GM18861 (cell line): ENCODE measurements around the gene RNF112.
"Not testable (repeated sequence)": the region's sequence is repeated elsewhere in the genome, so short reads cannot be mapped to it uniquely, and the experiment has no call there.

ENCODE experiments used
- ATAC-seq: cut with Tn5 transposase; IDR thresholded peaks from one replicate; pipeline ENCODE4 v1.9.1; 2021; ENCODE audit not compliant: unreplicated experiment

Gene RNF112

DNA sequence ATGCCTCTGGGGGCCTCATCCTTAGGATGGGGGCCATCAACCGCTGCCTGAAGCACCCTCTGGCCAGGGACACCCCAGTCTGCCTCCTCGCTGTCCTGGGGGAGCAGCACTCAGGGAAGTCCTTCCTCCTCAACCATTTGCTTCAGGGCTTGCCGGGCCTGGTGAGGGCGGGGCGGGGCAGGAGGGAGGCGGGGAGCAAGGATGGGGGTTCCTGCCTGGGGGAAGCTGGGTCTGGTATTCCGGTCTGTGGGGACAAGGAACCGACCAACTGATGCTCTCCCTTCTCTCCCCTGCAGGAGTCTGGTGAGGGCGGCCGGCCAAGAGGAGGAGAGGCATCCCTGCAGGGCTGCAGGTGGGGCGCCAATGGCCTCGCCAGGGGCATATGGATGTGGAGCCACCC lies 2.0 kb downstream of the RNF112 start:
- ATAC-seq: no peak

DNA sequence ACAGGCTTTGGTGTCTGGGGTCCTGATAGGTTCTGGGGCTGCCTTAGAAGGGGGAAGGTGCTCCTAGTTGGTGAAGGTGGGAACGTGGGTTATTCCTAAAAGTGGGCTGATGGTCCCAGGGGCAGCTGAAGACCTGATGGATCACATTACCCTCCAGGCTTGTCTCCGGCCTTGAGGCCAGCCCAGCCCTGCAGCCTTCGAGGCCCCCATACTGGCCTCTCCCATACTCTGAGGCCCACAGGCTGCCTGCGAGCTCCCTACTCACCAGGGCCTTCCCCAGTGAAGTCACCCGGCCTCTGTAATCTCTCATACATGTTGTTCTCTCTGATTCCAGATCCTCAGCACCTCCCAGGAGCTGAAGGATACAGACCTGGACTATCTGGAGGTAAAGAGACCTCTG lies 2.7 kb downstream of the RNF112 start:
- ATAC-seq: no peak

DNA sequence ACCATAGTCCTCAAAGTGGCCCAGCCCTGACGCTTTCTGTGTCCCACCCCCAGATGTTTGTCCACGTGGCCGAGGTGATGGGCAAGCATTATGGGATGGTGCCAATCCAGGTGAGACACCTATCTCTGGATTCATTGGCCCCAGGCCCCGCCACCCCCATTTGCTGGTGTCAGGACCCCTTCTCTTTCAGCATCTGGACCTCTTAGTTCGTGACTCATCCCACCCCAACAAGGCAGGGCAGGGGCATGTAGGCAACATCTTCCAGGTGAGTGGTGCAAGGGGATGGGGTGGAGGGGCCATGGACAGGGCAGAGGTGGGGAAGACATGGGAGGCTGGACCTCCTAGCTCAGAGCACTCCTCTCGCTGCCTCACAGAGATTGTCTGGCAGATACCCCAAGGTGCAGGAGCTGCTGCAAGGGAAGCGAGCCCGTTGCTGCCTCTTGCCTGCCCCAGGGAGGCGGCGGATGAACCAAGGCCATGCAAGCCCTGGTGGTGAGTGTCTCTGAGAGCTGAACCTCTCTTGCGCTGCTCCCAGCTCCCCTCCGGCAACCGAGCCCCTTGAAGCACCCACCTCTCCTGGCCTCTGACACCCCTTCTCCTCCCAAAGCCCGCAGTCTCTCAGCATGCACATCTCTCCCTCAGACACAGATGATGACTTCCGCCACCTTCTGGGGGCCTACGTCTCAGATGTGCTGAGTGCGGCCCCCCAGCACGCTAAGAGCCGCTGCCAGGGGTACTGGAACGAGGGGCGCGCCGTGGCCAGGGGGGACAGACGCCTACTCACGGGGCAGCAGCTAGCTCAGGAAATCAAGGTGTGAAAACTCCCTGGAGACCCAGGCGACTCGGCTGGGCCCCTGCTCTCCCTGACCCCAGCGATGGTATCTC lies 3.6 kb downstream of the RNF112 start:
- ATAC-seq: no peak

DNA sequence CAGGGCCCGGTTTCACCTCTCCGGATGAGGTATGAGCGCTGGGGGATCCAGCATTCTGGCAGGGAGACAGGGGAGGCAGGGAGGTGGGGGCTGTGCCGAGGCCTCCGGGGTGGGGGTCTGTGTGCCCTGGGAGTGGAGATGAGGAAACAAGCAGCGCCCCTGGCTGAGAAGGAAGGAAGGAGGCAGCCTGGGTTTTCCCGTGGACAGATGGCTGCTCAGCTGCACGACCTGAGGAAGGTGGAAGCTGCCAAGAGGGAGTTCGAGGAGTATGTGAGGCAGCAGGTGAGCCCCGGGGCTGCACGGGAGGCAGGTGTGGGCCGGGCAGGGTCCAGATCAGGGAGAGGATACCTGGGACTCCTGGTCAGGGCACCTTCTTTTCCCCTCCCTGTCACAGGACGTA lies 4.3 kb downstream of the RNF112 start:
- ATAC-seq: no peak

DNA sequence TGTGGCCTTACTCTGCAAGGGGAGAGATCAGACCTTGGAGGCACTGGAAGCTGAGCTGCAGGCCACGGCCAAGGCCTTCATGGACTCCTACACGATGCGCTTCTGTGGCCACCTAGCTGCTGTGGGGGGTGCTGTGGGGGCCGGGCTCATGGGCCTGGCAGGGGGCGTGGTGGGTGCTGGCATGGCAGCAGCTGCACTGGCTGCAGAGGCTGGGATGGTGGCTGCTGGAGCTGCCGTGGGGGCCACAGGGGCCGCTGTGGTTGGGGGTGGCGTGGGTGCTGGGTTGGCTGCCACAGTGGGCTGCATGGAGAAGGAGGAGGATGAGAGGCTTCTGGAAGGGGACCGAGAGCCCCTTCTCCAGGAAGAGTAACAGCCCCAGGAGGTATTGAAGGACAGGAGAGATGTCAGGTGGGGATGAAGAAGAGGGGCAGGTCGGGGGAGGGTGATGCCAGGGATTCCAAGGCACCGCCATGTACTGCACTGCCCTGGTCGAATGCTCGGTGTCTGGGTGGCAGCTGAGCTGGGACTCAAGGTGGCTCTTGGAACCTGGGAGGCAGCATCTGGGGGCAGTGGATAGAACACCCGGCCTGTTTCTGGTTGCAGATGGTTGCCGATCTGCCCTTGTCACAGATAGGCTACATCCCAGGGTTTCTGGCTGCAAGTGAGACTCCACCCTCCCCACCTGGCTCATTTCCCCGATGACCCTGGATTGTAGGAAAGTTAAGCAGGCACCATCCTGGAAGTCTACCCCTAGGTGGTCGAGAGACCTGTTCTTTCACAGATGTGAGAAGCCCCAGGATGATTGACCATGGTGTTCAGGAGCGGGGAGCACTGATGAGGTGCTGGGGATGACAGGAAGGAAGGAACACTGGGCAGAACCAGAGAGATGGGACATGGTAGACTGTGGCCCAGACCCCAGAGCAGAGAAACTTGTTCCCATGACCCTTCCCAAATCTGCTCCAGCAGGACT lies 5.1 kb downstream of the RNF112 start:
- ATAC-seq: no peak

DNA sequence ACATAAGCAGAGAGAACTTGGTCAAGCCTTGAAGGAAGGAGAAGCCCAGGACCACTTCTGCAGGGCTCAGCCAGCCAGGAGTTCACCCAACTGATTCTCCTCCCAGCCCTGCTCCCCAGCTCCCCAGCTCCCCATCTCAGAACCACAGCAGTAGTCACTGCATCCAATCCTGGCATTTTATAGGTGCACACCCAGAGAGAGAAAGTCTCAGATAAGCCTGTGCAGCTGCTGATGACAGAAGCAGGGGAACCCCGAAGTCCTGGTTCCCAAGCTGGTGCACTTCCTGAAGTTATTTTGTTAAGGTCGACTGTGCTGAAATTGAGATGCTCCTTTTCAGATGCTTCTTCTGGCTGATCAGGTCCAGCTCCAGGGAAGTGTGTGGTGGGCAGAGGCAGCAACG lies 6.6 kb downstream of the RNF112 start:
- ATAC-seq: no peak

DNA sequence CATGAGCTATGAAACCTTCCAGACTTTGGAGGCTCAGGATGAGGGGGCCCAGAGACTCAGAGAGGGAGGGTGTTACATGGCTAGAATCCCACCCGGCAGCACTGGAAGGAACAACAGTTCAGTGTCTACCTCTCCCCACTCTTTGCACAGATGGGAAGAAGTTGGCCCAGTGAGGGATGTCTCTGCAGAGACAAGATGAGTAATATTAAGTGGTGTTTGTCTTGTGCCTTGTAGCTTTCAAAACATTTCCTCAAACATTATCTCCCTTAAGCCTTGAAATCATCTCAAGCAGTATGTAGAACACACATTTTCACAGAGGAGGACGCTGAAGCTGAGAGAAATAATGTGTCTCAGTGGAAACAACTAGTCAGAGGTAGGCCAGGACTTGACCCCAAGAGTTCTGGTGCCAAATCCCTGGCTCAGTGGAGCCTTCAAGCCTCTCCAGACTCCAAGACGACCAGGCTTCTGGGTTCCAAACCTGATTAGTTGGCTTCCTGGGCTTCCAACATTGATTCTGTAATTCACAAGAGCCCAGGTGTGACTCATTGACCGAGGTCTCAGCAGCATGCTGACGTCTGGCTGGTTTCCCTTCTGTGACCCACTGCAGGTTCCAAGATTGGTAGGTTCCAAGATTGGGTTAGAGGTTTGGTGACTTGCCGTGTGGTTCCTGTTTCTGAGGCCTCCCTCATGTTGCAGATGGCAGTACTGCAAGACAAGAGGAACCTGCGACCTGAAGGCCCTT lies 7.4 kb downstream of the RNF112 start:
- ATAC-seq: no peak

DNA sequence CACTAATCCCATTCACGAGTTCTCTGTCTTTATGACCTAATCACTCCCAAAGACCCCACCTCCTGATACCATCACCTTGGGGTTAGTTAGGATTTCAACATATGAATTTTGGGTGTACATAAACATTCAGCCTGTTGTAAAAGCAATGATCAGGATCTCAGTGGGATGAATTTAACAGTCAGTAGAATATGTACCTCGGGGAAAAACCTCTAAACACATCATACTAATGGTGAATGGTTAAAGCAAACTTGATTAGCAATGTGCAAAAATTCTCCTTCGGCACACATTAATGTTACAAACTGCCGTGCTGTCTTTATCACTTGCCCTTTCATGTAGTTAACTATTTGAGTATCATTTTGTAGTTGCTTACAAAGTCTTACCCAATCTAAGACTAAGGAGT lies 10.2 kb downstream of the RNF112 start:
- ATAC-seq: no peak

DNA sequence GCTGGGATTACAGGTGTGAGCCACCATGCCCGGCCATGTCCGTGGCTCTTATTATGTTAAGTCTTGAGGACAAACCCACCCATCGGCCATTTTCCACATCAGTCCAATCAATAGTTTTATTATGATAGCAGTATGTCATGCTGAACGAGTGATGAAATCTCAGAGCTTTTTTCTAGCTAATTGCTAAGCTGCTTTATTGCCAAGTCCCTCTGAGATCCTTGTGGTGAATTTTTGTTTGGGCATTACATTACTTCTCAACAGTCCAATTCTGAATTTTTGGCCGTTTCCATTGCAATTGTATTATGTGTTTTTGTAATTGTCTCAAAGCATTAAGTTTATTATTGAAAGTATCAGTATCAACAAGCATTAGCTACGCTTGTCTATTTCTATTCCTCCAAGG lies 10.9 kb downstream of the RNF112 start:
- ATAC-seq: no peak

DNA sequence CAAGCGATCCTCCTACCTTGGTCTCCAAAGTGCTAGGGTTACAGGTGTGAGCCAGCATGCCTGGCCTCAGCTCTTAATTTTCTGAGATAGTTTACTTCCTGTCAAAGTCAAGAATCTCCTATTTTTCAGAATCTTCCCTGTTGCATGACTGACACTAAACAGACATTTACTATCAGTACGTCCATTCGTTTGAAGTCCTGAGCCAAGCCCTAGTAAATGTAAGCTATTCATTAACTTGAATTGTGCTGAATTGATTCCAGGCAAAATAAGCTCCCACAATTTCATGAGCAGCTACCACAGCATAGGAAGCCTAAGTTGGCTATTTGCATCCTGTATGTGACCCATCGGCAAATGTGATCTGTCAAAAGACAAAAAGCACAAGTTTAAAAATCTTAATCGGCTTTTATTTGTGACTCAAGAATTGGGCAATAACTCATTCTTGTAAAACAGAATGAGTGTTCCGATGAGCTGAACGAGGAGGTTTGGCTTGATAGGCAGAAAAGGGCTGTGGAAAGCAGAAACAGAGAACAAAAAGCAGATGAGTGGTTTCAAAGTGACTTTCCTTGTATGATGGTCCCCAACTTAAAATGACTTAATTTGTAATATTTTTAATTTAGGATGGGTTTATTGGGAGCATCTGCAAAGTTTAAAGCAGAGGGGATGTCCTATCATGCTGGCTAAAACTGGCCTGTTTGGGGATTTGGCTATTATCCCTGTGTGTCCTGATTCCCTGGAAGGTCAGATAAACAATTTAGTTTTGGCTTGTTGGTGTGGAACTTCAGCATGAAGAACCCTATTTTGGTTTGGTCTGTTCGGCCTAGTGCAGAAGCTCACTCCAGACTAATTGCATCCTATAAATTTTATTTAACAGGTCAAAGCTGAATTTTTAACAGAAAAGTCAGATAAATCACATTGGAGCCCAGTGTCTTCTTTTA lies 14.2 kb downstream of the RNF112 start:
- ATAC-seq: no peak

DNA sequence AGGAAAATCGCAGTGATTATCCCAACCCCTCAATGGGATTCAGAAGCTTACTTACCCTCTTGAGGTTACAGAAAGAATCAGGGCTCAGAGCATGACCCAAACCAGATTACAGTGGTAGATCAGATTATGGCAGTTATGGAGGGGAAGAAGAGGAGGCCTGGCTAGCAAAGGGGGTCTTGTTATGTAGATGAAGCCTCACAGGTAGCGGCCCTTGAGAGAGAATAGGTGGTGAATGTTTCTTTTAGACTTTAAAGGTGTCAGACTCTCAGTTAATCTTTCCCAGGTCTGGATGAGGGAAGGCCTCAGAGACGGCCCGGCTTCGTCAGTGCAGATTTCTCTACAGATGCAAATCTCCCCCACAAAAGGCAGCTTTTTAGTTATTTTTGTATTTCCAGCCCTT lies 15.6 kb downstream of the RNF112 start:
- no peak for ATAC-seq

DNA sequence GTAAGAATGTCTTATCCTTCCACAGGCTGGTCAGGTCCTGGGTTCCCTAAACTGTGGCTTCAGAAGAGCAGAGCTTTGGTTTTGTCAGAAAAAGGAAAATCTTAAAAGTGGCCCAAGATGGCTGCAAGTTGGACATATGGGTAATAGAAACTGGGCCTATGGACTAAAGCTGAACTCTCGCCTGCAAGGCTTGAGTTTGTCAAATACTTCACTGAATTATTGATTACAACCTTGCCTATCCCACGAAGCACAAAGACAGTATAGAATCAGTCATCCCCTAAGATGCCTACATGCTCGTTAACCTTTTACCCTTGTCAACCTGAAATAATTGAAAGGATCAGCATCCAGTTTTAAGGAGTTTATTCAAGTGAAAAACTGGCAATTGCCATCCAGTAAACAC lies 20.7 kb downstream of the RNF112 start:
- no peak for ATAC-seq

DNA sequence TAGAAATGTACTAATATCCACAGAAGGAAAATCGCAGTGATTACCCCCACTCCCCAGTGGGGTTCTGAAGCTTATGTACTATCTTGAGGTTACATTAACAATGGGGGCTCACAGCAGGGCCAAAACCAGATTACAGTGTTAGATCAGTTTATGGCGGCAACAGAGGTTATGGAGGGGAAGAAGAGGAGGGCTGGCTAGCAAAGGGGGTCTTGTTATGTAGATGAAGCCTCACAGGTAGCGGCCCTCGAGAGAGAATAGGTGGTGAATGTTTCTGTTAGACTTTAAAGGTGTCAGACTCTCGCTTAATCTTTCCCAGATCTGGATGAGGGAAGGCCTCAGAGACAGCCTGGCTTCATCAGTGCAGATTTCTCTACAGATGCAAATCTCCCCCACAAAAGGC lies 22.2 kb downstream of the RNF112 start:
- ATAC-seq: no peak

DNA sequence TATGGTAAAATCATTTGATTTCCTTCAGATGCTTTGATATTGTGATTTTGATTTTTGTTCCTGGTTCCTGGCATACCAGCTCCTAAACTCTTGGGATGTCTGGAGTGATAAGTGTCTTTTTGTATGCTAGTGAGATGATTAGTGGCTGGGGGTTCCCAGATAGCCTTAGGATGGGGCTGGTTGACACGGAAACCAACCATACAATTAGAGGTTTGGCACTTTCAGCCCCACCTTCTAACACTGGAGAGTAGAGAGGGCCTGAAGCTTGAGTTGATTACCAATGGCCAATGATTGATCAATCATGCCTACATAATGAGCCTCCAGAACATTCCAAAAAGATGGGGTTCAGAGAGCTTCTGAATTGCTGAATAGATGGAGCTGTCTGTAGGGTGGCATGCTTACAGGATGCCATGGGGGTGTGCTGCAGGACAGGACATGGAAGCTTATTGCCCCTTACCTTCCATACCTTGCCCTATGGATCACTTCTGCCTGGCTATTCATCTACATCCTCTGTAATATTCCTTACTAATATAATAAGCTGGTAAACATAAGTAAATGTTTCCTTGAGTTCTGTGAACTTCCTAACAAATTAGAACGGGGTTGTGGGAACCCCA lies 22.8 kb downstream of the RNF112 start:
- ATAC-seq: no peak

DNA sequence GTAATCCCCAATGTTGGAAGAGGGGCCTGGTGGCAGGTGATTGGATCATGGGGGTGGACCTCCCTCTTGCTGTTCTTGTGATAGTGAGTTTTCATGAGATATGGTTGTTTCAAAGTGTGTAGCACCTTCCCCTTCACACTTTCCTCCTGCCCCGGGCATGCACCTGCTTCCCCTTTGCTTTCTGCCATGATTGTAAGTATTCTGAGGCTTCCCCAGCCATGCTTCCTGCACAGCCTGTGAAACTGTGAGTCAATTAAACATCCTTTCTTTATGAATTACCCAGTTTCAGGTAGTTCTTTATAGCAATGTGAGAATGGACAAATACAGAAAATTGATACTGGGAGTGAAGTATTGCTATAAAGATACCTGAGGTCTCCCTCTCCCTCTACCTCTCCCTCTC lies 29.4 kb downstream of the RNF112 start:
- ATAC-seq: no peak

DNA sequence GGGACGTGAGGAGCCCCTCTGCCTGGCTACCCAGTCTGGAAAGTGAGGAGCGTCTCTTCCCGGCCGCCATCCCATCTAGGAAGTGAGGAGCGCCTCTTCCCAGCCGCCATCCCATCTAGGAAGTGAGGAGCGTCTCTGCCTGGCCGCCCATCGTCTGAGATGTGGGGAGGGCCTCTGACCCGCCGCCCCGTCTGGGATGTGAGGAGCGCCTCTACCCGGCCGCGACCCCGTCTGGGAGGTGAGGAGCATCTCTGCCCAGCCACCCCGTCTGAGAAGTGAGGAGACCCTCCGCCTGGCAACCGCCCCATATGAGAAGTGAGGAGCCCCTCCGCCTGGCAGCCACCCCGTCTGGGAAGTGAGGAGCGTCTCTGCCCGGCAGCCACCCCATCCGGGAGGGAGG lies 30.3 kb downstream of the RNF112 start:
- ATAC-seq: not testable (repeated sequence)

DNA sequence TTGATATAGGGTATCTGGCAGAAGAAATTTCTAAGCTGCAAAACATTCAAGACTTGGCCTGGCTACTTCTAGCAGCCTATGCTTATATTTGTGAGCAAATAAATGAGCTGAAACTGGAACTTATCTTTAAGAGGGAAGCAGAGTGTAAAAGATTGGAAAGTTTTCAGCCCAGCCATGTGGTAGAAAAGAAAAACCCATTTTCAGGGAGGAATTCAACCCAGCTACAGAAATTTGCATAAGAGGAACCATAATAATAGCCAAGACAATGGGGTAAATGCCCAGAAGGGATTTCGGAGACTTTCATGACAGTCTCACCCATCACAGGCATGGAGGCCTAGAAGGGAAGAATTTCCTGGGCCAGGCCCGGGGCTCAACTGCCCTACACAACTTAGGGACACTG lies 31.7 kb downstream of the RNF112 start:
- no peak for ATAC-seq

DNA sequence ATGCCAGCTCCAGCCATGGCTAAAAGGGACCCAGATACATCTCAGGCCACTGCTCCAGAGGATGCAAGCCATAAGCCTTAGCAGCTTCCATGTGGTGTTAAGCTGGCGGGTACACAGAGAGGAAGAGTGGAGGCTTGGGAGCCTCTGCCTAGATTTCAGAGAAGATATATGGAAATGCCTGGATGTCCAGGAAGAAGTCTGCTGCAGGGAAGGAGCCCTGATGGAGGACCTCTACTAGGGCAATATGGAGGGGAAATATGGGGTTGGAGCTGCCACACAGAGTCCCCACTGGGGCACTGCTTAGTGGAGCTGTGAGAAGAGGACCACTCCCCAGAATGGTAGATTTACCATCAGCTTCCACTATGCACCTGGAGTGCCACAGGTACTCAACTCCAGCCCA lies 32.1 kb downstream of the RNF112 start:
- no peak for ATAC-seq

DNA sequence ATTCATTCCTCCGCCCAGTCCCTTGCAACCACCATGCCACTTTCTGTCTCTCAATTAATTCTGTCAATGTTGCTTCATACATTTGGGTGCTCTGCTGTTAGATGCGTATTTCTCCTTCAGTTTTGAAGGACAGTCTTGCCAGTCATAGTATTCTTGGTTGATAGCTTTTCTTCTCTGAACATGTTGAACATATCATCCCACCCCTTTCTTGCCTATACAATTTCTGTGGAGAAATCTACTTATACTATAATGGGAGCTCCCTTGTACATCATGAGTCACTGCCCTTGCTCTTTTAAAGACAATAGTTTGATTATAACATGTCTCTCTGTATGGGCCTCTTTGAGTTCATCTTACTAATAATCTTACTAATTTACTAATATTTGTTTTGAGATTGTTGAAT lies 34.1 kb downstream of the RNF112 start:
- no peak for ATAC-seq

DNA sequence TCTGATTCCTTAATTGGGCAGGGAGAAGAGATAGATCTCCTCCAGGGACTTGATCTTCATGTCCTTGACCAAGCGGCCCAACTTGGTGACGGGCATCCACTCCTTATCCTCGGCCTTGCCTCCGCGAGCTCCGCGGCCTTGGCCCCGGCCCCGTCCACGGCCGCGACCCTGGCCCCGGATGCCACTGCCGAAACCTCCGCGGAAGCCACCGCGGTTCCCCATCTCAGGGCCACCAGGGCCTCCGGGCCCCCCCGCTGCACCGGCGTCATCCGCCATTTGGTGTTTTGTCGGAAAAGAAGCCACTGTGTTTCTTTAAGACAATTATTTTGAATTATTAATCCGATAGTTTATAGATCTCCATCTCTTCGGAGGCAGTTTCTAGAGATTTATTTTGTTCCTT lies 35.5 kb downstream of the RNF112 start:
- not testable (repeated sequence) for ATAC-seq
